Activated CD8-positive, alpha-beta memory T cell treated with anti-CD3 and anti-CD28 coated beads for 36 hours (primary cell): ENCODE results near the gene VPS11. TPM values are rescaled to one million over a fixed set of nuclear protein-coding genes. Genes with fewer than 3 reads are reported as not detected.
"Not testable (repeated sequence)": the region's sequence is repeated elsewhere in the genome, so short reads cannot be mapped to it uniquely, and the experiment has no call there.

Experiments
- CTCF ChIA-PET: fragments of 350-600 bp; sonication (Branson Sonifier 250); formaldehyde crosslinking; loops from one replicate; lab custom pipeline; 2021; ENCODE audit warnings: antibody characterized with exemption; lab: Charles Lee
- POLR2A ChIA-PET: fragments of 350-600 bp; sonication (Branson Sonifier 250); formaldehyde crosslinking; loops from one replicate; lab custom pipeline; 2021; ENCODE audit warnings: antibody characterized with exemption; lab: Charles Lee
- total RNA-seq, 2 experiments: library from RNA; stranded (reverse); gene quantifications; one replicate each; pipeline ENCODE4 v1.2.3, GENCODE V29; 2021

VPS11 gene
- total RNA-seq, 2 experiments from 2014 or later = 20.6 to 21.0 TPM

DNA sequence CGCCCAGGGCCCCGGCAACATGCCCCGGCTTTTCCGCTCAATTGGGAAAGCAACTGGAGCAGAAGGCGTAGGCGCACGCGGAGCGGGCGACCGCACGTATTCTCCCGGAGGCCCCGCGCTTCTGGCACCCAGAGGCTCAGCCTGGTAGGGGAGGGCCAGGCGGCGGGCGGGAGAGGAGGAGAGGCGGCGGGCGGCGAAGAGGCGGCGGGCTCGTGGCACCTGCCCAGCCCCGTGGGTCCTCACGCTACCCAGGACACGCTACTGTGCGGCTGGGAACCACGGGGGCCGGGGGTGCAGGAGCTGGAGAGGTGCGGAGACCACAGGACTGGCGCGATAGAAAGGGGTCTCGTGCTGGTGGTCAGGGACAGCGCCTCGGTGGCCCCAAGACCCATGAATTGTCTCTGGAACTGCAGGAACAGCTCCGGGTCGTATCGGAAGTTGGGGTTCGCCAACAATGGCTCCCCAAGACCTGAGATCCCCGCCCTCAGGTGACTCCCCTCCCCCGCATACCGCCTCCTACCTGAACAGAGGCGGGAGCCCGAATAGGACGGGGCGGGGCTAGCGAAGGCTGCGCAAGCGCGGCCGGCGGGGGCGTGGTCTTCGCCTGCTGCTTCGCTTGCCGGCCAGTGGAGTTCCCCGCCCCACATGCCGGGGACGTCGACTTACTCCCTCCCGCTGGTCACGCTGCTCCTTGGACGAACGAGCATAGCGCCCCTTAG is 37.1 kb upstream of the VPS11 start, which contains the start of gene SLC37A4:
Gene SLC37A4, minus strand, starts transcription at position 549 of the 719 bp plus-strand sequence.
- ChIA-PET POLR2A (interaction anchor here (0.7 to 2.5 kb wide), 5 partner anchors 10 to 33 kb away, joined by 3 to 14 read pairs (median 6); partner anchors contain the start of genes CENATAC, HYOU1, RPS25 and TRAPPC4), CTCF (interaction anchor here (1.0 to 2.1 kb wide), 7 partner anchors 11 to 55 kb away, joined by 3 to 7 read pairs (median 4); partner anchors contain the start of genes RPS25 and TRAPPC4)

DNA sequence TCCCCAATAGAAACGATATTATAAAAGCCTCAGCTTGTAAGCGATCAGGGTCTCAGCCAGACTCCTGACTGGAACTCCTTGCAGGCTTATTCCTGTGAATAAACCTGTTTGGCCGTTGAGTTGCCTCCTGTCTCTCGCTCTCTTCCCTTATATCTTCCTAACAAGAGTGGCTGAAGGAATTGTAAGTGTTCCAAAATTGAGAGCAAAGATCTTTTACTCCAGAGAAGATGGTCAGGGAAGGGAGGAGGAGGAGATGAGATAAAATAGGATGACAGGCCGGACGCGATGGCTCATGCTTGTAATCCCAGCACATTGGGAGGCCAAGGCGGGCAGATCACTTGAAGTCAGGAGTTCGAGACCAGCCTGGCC is 35.7 kb upstream of the VPS11 start:
- ChIA-PET CTCF (interaction anchor here (0.8 to 2.1 kb wide), 4 partner anchors 10 to 29 kb away, joined by 3 to 7 read pairs (median 4); no protein-coding TSS in a partner anchor), POLR2A (no interaction called here)

DNA sequence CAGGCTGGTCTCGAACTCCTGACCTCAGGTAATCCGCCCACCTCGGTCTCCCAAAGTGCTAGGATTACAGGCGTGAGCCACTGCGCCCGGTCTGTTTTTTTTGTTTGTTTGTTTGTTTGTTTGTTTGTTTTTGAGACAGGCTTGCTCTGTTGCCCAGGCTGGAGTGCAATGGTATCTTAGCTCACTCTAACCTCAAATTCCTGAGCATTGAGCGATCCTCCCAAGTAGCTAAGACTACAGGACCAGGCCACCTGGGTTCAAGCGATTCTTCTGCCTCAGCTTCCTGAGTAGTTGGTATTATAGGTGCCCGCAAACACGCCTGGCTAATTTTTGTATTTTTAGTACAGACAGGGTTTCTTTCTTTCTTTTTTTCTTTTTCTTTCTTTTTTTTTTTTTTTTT is 34.2 kb upstream of the VPS11 start:
- CTCF ChIA-PET = interaction anchor here (0.7 kb wide), 1 partner anchor 298 kb away, joined by 3 read pairs; no protein-coding TSS in a partner anchor
- POLR2A ChIA-PET = not testable (repeated sequence)

DNA sequence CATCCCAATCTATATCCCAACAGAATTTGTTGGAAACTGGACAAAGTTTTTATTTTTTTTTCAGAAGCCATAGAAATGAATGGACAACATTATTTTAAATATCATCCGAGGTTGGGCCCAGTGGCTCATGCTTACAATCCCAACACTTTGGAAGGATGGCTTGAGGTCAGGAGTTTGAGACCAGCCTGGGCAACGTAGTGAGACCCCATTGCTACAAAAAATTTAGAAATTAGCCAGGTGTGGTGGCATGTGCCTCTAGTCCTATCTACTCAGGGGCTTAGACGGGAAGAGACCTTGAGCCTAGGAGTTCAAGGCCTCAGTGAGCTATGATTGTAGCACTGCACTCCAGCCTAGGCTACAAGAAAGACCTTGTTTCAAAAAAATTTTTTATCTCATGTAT is 32.8 kb upstream of the VPS11 start:
- CTCF ChIA-PET = interaction anchor here (0.6 to 0.9 kb wide), 2 partner anchors 9 to 33 kb away, joined by 3 to 4 read pairs; no protein-coding TSS in a partner anchor
- POLR2A ChIA-PET = no interaction called here

DNA sequence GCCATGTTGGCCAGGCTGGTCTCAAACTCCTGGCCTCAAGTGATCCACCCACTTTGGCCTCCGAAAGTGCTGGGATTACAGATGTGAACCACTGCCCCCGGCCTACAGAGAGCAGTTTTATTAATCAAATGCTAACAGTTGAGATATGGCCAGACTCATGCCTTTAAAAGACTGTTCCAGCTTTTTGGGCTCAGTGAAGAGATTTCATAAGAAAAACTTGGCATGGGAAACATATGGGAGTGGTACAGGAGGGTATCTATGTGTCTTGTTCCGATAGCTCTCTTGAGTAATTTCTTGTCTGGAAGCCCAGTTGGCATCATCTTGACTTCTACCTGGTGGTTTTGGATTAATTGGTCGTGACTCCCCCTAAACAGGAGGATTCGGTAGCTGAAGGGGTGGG is 28.7 kb upstream of the VPS11 start:
- CTCF ChIA-PET = no interaction called here
- POLR2A ChIA-PET = no interaction called here

DNA sequence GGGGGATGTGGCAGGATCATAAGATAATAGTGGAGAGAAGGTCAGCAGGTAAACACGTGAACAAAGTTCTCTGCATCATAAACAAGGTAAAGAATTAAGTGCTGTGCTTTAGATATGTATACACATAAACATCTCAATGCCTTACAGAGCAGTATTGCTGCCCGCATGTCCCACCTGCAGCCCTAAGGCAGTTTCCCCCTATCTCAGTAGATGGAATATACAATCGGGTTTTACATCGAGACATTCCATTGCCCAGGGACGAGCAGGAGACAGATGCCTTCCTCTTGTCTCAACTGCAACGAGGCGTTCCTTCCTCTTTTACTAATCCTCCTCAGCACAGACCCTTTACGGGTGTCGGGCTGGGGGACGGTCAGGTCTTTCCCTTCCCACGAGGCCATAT is 28.1 kb upstream of the VPS11 start:
- POLR2A ChIA-PET = not testable (repeated sequence)

DNA sequence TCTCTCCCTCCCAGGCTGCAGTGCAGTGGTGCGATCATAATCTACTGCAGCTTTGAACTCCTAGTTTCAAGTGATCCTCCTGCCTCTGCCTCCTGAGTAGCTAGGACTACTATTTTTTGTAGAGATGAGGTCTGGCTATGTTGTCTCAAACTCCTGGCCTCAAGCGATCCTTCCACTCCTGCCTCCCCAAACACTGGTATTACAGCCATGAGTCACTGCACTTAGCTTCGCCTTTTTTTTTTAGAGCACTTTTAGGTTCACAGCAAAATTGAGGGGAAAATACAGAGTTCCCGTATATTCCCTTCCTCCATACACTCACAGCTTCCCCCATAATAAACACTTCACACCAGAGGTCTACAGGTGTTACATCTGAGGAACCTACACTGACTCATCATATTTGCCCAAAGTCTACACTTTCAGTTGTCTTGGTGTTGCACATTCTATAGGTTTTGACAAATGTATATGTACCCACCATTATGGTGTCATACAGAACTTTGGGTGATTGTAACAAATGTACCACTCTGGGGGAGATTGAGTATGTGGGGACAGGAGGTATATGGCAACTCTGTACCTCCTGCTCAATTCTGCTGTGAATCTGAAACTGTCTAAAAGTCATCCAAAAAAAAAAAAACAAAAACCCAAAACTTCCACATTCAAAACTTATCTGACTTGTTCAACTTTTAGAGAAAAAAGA is 25.6 kb upstream of the VPS11 start:
- POLR2A ChIA-PET = no interaction called here
- CTCF ChIA-PET = interaction anchor here (0.7 to 2.3 kb wide), 4 partner anchors 11 to 292 kb away, joined by 3 to 7 read pairs (median 4); partner anchors contain the start of gene SLC37A4

More for the DNA sequence above, 28.1 kb upstream of the VPS11 start:
- CTCF ChIA-PET = not testable (repeated sequence)

DNA sequence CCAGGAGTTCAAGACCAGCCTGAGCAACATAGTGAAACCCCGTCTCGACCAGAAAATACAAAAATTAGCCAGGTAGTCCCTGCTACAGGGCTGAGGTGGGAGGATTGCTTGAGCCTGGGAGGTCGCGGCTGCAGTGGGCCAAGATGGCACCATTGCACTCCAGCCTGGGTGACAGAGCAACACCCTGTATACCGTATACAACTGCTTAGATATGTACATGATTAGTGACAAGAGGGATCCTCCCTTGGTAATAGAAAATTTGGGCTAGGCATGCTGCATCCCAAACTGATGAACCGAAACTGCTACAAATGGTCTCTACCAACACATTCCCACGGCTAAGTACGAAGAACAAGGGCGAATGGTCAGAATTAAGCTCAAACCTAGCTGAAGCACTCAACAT is 24.7 kb upstream of the VPS11 start:
- POLR2A ChIA-PET = no interaction called here
- CTCF ChIA-PET = interaction anchor here (0.7 to 2.3 kb wide), 2 partner anchors 12 to 156 kb away, joined by 3 to 7 read pairs; partner anchors contain the start of gene SLC37A4

DNA sequence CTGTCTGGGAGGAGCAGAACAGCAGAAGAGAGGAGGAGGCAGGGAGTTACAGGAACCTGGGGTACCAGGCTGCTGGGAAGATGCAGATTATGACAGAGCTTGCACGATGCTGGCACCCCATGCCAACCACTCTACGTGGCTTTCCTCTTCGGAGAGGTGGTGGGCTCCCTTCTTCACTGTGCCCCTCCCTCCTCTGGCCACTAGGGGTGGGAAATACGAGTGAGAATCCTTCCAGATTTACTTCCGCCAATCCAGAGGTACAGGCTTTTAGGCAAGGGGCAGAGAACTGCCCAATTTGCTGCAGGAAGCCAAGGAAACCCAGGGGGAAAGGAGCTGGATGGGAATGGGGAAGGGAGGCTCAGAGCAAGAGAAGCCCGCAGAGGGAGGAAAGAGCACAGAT is 22.9 kb upstream of the VPS11 start:
- ChIA-PET POLR2A (interaction anchor here (0.8 kb wide), 1 partner anchor 26 kb away, joined by 4 read pairs; the partner anchor contains the start of gene TRAPPC4), CTCF (no interaction called here)

DNA sequence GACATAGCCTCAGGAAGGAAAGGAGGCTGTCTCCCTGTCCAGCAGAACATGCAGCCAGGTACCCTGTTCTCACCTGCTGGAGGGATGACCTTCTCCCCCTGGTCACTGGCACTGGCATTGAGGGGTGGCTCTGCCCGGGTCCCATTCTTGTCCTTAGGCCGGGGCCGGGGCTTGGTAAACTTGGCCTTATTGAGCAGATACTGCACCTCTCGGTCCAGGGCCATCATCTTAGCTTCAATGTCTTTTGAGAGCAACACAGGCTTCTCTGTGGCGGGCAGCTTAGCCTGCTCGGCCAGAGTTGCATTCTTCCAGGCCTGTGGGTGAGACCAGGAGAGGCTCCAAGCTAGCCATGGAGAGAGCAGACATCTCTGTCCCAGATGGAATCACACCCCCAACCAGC is 21.1 kb upstream of the VPS11 start:
- ChIA-PET CTCF (no interaction called here), POLR2A (interaction anchor here (0.6 to 1.4 kb wide), 3 partner anchors 10 to 49 kb away, joined by 3 to 6 read pairs (median 4); partner anchors contain the start of gene HYOU1)

DNA sequence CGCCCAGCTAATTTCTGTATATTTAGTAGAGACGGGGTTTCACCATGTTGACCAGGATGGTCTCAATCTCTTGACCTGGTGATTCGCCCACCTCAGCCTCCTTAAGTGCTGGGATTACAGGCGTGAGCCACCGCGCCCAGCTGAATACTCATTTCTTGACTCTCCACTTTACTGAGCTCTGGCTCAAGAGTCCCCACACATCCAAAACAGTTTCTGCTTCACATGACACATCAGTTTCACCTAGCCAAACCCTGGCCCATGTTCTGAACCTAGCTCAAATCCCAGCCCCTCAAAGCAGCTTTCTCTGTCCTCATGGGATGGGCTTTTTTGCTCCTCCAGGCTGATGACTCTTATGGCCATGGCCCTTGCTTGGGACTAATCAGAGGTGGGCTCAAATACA is 20.4 kb upstream of the VPS11 start:
- POLR2A ChIA-PET = interaction anchor here (0.6 to 1.4 kb wide), 2 partner anchors 9 to 19 kb away, joined by 3 to 4 read pairs; partner anchors contain the start of gene HYOU1

DNA sequence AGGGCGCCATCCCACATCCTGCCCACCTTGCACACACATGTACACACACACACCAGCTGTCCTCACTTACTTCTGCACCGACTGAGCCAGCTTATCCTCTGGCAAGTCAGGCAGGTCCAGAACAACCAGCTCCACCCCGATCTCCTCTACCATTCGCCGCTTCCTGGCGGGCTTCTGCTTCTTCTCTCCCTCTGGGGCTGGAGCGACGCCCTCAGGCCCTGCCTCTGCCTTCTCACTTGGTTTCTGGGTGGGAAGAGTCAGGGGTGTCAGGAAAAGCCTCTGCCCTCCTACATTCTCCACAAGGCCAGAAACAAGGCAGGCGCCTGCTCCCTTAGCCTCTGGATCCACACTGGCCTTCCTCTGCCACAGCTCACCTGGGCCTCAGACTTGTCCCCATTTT is 19.0 kb upstream of the VPS11 start:
- ChIA-PET CTCF (interaction anchor here (0.8 to 1.0 kb wide), 2 partner anchors 17 to 23 kb away, joined by 3 to 4 read pairs; no protein-coding TSS in a partner anchor), POLR2A (no interaction called here)

More for the DNA sequence above, 20.4 kb upstream of the VPS11 start:
- CTCF ChIA-PET = interaction anchor here (0.7 to 1.1 kb wide), 3 partner anchors 9 to 229 kb away, joined by 3 to 6 read pairs (median 3); no protein-coding TSS in a partner anchor

DNA sequence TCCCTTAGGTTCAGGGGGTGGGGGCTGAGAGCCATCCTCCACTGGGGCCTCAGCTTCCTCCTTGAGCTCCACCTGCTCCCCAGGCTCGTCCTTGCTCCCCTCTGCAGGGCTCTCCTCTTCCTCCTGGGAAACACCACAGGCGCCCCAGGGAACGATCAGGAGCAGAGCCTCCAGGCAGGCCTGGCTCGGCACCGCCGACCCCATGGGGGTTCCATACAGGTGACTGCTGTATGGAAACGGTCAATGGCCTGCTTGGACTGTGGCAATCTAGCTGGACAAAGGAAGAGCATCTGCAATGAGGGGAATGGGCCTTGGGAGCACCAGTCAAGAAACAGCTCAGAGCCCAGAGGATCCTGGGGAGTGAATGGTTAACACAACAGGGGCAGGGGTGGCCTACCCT is 18.5 kb upstream of the VPS11 start:
- POLR2A ChIA-PET = no interaction called here
- CTCF ChIA-PET = no interaction called here

DNA sequence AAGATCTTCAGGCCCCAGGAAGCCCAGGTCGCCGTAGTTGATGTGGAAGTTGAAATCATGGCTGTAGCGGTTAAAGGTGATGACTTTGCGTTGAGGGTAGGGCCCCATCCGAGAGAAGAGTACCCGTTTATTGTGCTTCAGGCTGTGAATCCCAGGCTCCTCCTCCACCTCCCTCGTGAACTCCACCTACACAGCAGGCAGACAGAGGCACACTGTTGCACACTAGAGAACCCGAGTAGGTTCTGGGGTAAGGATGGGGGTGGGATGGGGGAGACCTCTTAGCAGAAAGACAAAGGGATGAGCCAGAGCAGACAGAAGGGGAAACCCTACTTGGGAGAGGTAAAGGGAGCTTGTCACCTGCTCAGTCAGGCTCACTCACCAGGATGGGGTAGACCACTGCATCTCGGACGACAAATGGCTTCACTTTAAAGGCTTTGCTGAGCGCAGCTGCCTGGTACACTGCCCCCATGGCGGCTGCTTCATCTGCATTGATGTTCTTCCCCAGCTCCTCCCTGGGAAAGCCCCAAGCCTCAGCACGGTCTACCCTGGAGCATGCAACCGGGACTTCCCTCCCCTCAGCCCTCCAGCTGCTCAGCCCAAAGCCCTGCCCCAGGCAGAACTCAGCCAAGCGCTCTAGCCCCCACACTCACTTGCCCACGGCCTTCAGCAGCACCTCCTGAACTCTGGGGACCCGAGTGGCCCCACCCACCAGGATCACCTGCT is 16.0 kb upstream of the VPS11 start:
- CTCF ChIA-PET = interaction anchor here (1.3 to 1.7 kb wide), 2 partner anchors 9 to 16 kb away, joined by 3 to 5 read pairs; partner anchors contain the start of gene VPS11

DNA sequence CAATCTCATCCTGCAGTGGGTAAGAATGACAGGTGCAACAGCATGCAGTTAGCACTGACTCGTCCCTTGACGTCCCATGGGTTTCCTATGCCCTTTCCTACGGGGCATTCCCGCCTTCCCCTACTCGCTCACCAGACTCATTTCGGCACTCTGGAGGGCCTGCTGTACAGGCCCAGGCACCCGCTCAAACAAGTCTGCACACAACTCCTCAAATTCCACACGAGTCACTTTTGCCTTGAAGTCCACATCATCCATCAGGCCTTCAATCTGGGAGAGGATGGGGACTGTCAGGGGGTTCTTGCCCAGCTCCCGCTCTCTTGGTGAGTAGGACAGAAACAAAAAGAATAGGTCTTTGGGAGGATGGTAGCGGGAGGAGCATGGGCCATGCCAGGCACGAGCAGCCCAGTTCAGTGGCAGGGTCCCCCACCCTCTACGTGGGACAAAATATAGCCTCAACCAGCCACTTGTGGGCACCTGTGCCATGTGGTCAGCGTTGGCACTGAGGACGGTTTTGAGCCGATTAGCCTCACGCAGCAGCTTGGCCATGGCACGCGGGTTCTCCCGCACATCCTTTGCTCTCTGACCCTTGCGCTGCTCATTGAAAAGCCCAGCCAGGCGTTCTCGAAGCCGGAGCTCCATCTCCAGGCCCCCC is 15.3 kb upstream of the VPS11 start:
- ChIA-PET CTCF (interaction anchor here (1.7 kb wide), 1 partner anchor 15 kb away, joined by 5 read pairs; the partner anchor contains the start of gene VPS11), POLR2A (no interaction called here)

More for the DNA sequence above, 16.0 kb upstream of the VPS11 start:
- POLR2A ChIA-PET = no interaction called here

DNA sequence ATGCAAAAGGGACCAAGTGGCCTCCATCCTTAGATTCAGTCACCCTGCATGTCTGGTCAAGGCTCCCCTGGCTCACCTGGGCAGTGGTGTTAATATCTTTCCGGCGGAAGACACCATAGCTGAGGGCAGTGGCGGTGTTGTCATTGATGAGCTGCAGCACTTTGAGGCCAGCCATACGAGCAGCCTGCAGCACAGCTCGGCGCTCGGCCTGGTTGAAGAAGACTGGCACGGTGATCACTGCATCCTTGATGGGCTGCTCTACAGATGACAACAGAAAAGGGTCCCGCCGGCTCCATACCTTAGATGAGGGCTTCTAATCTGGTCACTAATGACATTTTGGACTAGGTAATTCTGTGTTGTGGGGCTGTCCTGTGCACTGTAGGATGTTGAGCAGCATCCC is 13.2 kb upstream of the VPS11 start:
- ChIA-PET POLR2A (interaction anchor here (1.0 kb wide), 1 partner anchor 39 kb away, joined by 3 read pairs; no protein-coding TSS in a partner anchor), CTCF (interaction anchor here (1.1 kb wide), 1 partner anchor 143 kb away, joined by 3 read pairs; no protein-coding TSS in a partner anchor)

DNA sequence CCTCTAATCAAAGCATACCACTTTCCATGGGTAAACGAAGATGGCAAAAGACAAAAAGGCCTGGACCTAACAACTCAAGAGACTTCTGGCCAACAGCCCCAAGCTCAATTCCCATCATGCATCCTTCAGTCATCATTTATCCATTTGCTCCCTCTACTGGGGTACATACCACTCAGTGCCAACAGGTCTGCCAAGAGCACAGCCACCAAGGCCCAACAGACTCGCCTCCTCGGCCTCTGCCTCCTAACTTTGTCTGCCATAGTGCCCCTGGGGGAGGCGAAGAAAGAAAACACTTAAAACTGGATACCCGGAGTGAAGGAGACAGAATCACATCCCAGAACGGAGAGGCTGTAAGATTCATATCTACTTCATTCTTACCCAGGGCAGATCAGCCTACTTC is 11.7 kb upstream of the VPS11 start:
- ChIA-PET CTCF (interaction anchor here (0.6 to 1.6 kb wide), 7 partner anchors 8 to 41 kb away, joined by 3 to 6 read pairs (median 4); partner anchors contain the start of genes RPS25, SLC37A4, TRAPPC4 and VPS11), POLR2A (interaction anchor here (0.7 to 2.3 kb wide), 8 partner anchors 9 to 393 kb away, joined by 3 to 16 read pairs (median 6); partner anchors contain the start of genes RPS25, SLC37A4, TRAPPC4 and VPS11)
